Measurements from ENCODE around the gene REC8. TPM values are rescaled to one million over a fixed set of nuclear protein-coding genes. Genes with fewer than 3 reads are reported as not detected.
A peak's percentile ranks its signal among the peaks of the same experiment; 100 is the strongest.

The REC8 gene
- total RNA-seq, 1 experiment from 2014 or later = 7.6 TPM

- TF ChIP-seq CBX3 (IDR thresholded peaks at IDR 0.05; ENCODE audit: low read depth) = no peak
- TF ChIP-seq, protein P1, sequence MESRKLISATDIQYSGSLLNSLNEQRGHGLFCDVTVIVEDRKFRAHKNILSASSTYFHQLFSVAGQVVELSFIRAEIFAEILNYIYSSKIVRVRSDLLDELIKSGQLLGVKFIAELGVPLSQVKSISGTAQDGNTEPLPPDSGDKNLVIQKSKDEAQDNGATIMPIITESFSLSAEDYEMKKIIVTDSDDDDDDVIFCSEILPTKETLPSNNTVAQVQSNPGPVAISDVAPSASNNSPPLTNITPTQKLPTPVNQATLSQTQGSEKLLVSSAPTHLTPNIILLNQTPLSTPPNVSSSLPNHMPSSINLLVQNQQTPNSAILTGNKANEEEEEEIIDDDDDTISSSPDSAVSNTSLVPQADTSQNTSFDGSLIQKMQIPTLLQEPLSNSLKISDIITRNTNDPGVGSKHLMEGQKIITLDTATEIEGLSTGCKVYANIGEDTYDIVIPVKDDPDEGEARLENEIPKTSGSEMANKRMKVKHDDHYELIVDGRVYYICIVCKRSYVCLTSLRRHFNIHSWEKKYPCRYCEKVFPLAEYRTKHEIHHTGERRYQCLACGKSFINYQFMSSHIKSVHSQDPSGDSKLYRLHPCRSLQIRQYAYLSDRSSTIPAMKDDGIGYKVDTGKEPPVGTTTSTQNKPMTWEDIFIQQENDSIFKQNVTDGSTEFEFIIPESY (IDR thresholded peaks at IDR 0.05; ENCODE audit: extremely low read depth, insufficient replicate concordance, low read length) = peak; percentile 85
Observed at GRCh38 chr14:24212924-24213865, 41.3 kb downstream of the REC8 start, which contains the start of gene CHMP4A (continued).

DNA sequence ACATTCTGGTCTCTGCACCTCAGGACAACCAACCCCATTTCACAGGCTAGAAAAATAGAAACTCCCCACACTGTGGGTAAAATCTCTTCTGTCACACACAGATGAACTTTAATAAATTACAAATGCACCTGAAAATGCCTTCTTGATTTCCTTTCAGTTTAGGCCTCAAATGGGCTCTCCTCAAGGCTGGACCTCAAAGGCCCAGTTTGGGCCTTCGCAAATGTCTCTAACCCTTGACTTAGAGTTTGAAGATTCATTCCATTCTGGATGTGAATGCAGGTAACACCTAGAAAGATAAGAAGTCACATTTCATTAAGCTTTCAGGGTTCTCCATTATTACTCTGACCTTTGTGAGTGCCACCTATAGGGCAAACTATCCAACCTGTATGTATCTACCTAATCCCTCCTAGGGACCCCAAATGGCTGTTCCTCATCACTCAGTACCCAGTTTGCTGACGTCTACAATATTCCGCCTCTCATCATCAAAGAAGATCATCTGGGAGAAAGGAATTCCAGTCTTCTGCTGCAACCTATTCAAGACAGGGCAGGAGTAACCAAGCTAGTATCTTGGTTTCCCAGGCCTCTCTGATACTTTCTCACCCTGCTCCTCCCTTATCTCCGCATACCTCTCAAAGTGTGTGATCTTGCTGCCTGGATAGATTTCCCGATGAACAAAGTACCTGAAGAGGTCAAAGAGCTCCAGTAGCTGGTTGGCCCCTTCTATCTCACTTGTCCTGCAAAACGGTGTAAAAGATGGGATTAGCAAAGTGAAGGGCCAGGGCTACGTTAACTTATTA, 42.2 kb downstream of the REC8 start:
- H3K36me3 ChIP-seq (ENCODE audit: control insufficient read depth in 1 of 2, insufficient read depth in 2 of 2, low read length in 2 of 2) = peaks cover 9 to 15% of the 10 kb centered on the region in 2 experiments; a peak in 2 of 4 replicates
- intact Hi-C loops (cut with micrococcal nuclease) = loop anchor here (5.0 to 10.0 kb wide), 2 partner anchors 102 to 221 kb away; partner anchors contain the start of genes DCAF11 and NRL
- ChIA-PET CTCF (interaction anchor here (0.6 to 2.6 kb wide), 8 partner anchors 28 to 218 kb away, joined by 3 to 9 read pairs (median 4); partner anchors contain the start of genes CIDEB, IRF9 and TINF2), RAD21 (ENCODE audit: low non-redundant PET in 1 of 2, low total read pairs in 2 of 2, uncharacterized antibody in 2 of 2, unreplicated experiment in 2 of 2) (no interaction called here), POLR2A (interaction anchor here (0.7 to 1.5 kb wide), 8 partner anchors 19 to 218 kb away, joined by 3 to 8 read pairs (median 4); partner anchors contain the start of genes DHRS1, IPO4, IRF9 and NOP9)
- H3K27ac ChIP-seq (ENCODE audit: low read depth, low read length) = peak overlapping the region; percentile 96
- TSS peak; percentile 92 for BruUV-seq (replicated peaks)
- peak overlapping the region; percentile 87 for H3K4me2 ChIP-seq (ENCODE audit: low read length)
- TF ChIP-seq JUND (IDR thresholded peaks at IDR 0.05) = no peak
- TF ChIP-seq, protein P2, sequence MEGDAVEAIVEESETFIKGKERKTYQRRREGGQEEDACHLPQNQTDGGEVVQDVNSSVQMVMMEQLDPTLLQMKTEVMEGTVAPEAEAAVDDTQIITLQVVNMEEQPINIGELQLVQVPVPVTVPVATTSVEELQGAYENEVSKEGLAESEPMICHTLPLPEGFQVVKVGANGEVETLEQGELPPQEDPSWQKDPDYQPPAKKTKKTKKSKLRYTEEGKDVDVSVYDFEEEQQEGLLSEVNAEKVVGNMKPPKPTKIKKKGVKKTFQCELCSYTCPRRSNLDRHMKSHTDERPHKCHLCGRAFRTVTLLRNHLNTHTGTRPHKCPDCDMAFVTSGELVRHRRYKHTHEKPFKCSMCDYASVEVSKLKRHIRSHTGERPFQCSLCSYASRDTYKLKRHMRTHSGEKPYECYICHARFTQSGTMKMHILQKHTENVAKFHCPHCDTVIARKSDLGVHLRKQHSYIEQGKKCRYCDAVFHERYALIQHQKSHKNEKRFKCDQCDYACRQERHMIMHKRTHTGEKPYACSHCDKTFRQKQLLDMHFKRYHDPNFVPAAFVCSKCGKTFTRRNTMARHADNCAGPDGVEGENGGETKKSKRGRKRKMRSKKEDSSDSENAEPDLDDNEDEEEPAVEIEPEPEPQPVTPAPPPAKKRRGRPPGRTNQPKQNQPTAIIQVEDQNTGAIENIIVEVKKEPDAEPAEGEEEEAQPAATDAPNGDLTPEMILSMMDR (IDR thresholded peaks at IDR 0.05 in 2 of 3, conservative IDR thresholded peaks at IDR 0.05 in 1 of 3; ENCODE audit: borderline replicate concordance in 1 of 3, insufficient read depth in 1 of 3, low read depth in 2 of 3, low read length in 2 of 3) = peak in 1 of 3 experiments; percentile 22; a peak in 1 of 6 replicates
- peaks cover 22 to 29% of the 10 kb centered on the region in 2 experiments for H3K4me1 ChIP-seq (ENCODE audit: control insufficient read depth in 1 of 2, insufficient read depth in 2 of 2, low read length in 2 of 2)
- H3K9ac ChIP-seq (ENCODE audit: low read length) = peak overlapping the region; percentile 96
- H2AFZ ChIP-seq (ENCODE audit: low read depth, low read length, poor library complexity, severe bottlenecking) = no peak overlapping the region
- H3K9me2 ChIP-seq (ENCODE audit: insufficient read depth) = no peaks in the 10 kb centered on the region
- no peaks in the 10 kb centered on the region for H3K9me3 ChIP-seq (ENCODE audit: control insufficient read depth in 1 of 2, insufficient read depth in 1 of 2, low read depth in 1 of 2, low read length in 2 of 2)
- DNase-seq (ENCODE audit: low read depth, low spot score) = no peak
- peaks cover 14% of the 10 kb centered on the region; the same call in 1 of the 2 replicates for H3K79me2 ChIP-seq (ENCODE audit: insufficient read depth, low read length)
- H3K27me3 ChIP-seq (ENCODE audit: insufficient read depth, low read length) = no peaks in the 10 kb centered on the region
- no peak for ATAC-seq
- peak overlapping the region; percentile 51 to 89 for H3K4me3 ChIP-seq (replicated peaks in 1 of 2; ENCODE audit: low read depth in 1 of 2, low read length in 2 of 2)
- H4K20me1 ChIP-seq (ENCODE audit: insufficient read depth) = no peaks in the 10 kb centered on the region

All from HCT116 (cell line).